HT-29 (cell line): ENCODE measurements around the gene CREB3L1. TPM values are rescaled to one million over a fixed set of nuclear protein-coding genes. Genes with fewer than 3 reads are reported as not detected.

Experiments
- DNase-seq: peaks from one replicate; pipeline ENCODE4 v3.0.0-alpha.2; 2015; ENCODE audit warnings: low spot score
- total RNA-seq: library from RNA; depleted of rRNA; stranded (reverse); fragments of >200 nt; shearing (Covaris generic); gene quantifications from 2 replicates; pipeline ENCODE4 v1.2.3, GENCODE V29; 2014

CREB3L1 gene
- total RNA-seq, 1 experiment from 2014 or later, result 64.2 TPM

DNA sequence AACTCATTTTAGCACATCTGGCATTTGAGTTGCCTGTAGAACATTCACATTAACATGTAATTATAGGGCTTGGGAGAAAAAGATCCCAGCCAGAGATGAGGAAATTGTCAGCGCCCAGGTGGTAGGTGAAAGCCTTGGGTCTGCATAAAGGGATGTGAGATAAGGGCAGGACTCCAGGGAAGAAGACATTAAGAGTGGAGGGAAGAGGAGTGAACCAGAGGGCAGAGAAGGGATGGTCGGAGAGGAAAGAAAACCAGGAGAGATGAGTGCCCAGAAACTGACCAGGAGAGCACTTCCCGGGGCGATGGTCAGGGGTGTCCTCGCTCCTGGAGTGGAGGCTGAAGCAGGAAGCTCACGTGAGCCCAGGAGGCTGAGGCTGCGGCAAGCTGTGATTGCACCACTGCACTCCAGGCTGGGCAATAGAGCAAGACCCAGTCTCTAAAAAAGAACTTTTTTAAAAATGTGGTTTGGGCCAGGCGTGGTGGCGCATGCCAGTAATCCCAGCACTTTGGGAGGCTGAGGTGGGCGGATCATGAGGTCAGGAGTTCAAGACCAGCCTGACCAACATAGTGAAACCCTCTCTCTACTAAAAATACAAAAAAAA, 49.5 kb downstream of the CREB3L1 start:
- no peak for DNase-seq

DNA sequence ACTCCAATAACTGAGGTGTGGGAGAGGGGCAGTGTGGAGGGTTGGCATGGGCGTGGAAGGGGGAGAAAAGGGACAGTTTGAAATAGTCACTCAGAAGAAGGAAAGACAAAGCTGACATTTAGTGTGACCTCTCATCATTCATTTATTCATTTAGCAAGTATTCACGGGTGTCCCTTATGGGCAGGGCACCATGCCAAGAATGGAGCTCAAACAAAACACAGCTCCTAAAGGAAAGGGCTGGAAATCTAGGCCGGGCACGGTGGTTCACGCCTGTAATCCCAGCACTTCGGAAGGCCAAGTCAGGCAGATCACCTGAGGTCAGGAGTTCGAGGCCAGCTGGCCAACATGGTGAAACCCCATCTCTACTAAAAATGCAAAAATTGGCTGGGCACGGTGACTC, 50.4 kb downstream of the CREB3L1 start:
- no peak for DNase-seq

DNA sequence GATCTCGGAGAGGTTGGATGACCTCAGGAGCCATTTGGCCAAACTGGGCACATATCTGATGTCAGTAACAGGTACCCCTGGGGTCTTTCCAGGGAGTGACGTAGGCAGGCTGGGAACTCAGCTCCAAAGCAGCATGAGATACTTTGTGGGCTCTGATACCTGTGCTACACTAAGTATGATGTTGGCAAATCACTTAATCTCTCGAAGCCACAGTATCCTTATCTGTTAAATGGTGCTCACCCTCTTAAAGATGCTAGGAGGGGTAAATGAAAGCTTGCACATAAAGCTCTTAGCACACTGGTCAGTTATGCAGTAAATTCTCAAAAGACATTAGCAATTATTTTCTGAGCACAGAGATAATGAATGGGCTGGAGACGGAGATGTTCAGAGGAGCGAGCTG, 52.7 kb downstream of the CREB3L1 start:
- no peak for DNase-seq

DNA sequence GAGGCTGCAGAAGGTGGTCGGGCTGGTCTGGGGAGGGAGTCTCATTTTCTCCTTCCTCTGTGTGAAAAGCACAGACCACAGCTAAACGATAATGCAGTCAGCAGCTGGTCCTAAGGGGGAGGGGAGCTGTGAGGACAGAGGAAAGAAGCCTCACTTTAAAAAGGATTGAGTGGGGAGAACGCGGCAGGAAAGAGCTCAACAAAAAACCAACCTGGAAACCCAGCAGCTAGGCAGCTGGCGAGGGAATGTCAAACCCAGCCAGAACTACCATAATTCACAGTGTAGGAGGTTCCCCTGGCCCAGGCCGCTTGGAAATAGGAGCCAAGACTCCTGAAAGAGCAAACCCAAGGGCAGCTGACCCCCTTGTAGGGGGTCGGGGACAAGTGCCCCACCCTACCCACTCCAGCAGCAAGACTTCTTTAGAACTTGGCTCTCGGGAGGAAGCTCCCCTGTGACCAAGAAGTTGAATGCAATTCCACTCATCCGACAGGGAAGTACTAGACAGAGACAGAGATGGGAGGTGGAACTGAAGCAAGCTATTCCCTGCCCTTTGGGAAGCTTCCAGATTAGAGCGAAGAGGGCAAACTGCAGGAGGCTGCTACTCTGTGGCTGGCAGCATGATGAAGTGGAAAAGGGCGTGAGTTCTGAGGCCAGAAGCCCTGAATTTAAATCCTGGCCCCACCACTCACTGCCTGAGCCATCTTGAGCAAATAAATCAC, 53.3 kb downstream of the CREB3L1 start:
- no peak for DNase-seq

DNA sequence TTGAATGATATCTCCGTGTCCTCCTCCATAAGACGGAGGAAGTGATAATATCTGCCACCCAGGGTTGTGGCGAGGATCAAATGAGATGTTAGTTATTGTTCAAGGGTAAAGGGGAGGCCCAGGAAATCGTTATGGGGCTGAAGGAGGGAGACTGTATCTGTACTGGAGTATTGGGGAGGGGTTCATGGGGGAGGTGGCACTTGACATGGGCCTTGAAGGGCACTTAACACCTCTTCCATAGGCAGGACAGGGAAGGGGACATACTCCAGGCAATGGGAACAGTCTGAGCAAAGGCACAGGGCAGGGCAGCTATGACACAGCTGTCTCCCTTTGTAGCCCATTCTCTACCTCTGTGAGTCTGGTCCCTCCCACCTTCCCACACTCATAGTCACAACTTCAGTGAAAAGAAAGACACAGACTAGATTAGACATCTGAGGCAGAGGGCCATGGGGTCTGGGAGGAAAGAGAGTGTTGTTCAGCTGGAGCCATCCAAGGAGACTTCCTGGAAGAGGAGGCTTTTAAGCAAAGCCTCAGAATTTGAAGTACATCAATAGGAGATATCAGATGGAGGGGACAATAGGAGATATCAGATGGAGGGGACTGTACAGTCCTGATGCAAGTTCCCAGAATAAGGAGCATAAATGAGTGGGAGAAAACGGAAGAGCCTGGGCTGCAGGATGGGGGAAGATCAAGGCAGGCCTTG, 54.0 kb downstream of the CREB3L1 start:
- no peak for DNase-seq

DNA sequence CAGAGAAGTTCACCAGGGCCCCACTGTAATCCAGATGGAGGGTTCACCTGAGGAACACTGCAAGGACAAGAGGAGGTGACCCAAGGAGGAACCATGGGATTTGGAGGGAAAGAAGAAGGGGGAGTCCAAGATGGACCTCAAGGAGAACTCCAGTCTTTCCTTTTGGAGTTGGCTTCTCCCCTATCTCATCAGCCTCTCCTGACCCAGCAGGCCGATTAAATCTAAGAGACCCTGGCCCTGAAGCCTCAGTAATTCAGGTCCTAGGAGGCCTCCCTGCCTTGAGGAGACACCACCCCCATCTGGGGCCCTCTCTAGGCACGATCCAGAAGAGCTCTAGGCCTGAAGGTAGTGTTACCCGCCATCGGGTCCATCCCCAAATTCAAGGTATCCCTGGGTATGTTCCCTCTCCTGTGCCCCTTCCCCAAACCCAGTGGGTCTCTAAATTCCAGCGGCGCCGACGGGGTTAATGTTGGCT, 54.7 kb downstream of the CREB3L1 start:
- no peak for DNase-seq

DNA sequence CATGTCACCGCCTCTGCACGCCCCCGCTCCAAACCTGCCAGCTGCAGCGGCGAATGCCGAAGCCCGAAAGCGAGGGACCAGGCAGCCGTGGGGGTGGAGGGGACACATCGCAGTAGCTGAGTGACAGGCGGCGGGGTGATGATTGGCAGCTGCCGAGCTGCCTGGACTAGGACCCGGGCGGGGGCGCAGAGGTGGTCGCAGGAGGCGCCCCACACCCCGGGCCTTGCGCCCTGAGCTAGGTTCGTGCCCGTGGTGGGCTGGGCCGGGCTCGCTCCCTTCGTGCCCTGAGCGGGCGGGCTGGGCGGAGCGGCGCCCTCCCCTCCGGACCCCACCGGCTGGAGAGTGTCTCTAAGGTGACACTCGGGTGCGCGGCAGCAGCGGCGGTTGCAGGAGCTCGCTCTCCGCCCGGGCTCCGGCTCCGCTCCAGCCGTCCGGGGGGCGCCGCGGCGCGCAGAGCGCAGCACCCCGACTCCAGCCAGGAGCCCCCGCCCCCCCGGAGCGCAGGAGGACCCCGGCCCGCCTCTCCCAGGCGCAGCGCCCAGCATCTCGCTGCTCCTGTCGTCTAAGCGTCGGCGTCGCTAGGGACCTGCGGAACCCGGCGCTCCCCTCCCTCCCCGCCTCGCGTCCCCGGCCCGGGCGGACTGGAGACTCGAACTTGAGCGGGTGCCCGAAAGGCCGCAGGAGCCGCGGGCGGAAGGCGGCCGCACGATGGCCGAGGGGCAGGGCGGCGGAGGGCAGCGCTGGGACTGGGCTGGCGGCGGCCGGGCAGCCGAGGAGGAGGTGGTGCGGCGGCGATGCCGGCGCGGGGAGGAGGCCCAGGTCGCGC, 55.3 kb downstream of the CREB3L1 start:
- no peak for DNase-seq

DNA sequence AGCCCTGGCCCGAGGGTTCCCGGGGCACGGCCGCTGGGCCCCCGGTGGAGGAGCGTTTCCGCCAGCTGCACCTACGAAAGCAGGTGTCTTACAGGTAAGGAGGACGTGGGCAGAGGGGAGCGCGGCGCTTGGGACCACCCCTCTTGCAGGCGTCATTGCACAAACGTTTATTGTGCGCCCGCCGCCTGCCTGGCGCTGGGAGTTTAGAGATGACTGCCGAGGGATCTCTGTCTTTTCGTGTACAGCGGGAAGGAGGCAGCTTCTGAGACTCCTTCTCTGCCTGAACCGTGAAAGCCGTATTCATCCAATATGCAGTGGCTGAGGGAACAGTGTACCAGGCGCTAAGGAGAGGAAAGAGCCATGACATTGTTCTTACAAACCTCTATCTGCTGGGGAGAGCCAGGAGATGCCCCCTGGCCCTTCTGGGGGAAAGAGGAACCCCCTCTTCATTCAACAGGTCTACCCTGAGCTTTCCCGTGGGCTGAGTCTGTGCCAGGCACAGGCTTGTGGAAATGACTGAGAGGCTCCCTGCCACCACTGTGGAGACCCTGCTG, 56.0 kb downstream of the CREB3L1 start:
- DNase-seq, result no peak

DNA sequence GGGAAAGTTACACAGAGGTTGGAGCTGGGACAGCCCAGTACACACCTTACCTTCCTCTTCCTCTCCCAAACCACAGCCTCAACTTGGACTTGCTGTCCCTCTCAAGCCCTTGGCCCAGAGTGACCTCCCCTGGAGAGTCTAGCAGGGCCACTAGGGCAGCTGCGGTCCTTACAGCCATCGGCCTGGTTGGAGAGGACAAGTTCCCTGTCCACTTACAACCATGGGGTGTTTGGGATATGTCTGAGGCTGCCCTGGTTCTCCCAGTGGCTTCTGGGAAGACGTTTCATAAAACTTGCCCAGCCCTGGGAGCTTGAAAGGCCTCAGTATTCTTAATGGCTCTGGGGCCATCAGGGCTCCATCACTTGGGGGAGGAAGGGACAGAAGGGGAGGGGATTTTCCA, 56.7 kb downstream of the CREB3L1 start:
- DNase-seq, result no peak

DNA sequence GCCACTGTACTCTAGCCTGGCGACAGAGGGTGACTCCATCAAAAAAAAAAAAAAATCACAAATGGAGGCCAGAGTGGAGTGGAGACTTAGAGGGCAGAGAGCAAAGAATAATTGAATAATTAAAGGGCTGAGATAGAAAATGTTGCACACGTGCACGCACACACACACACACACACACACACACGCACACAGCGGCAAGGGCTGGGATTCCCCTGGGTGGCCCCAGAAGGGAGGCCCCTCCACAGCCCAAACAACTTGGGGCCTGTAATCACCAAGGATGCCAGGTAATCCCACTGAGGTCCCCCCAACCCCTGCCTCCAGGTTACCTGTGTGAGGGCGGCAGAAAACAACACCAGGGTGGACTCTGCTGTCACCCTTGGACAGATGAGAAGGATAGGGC, 57.8 kb downstream of the CREB3L1 start:
- DNase-seq, result no peak

DNA sequence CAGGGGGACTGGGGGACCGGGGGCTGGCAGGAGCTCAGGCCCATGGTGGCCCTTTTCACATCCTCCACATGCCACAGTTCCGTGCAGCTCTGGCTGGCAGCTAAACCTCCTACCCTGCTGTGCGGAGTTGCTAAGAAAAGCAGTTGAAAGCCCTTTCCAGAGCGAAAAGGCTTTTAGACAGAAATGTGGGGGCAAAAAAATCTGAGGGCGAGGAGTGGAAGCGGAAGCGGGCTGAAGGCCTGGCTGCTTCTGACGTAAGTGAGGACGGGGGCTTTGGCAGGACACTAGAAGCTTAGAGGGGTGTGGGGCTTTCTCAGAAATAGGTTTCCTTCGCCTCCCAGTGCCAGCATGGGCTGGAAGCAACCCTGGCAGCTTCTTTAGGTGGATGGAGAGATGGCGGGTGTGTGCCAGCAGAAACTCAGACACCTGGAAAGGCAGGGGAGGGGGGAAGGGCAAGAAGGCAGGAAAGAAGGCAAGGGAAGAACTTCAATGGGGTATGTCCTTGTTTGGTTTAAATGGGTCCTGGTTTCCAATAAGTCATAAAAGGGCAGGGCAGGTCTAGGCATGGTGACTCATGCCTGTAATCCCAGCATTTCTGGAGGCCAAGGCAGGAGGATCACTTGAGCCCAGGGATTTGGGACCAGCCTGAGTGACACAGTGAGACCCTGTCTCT, 58.6 kb downstream of the CREB3L1 start:
- no peak for DNase-seq

DNA sequence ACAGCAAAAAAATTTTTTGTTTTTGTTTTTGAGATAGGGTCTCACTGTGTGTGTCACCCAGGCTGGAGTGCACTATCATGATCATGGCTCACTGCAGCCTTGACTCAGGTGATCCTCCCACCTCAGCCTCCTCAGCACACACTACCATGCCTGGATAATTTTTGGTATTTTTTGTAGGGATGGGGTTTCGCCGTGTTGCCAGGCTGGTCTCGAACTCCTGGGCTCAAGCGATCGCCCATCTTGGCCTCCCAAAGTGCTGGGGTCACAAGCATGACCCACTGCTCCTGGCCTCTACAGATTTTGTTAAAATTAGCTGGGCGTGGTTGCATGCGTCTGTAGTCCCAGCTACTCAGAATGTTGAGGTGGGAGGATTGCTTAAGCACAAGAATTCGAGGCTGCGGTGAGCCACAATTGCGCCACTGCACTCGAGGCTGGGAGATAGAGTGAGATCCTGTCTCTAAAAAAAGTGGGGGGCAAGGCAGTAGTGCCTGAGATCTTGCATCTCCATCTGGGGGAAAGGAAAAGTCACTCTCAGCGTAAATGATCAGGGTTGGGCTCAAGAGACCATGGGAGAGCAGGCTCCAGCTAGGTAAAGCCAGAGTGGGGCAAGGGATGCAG, 59.2 kb downstream of the CREB3L1 start:
- no peak for DNase-seq

DNA sequence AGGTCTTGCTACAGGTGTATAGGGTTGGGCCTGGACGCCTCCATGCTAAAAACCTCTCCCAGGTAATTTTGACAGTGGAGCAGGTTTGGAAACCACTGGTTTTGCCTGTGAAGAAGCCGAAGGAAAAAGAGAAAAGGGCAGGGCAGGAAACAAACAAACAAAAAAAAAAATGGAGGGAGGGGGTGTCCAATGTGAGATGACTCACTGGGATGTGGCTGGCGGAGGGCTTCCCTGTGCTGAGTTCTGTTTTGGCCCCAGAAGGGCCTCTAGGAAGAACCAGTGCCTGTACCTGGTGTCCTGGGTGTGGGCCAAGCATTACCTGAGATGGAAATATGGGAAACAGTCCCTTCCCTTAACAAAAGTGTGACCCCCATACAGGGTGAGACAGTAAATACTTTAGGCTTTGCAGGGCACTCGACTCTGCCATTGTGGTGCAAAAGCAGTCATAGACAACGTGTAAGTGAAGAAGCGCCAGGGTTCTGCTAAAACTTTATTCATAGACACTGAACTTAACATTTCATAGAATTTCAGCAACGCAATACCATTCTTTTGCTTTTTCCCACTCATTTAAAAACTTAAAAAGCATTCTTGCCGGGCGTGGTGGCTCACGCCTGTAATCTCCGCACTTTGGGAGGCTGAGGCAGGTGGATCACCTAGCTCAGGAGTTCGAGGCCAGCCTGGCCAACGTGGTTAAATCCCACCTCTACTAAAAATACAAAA, 60.3 kb downstream of the CREB3L1 start:
- DNase-seq, result no peak

DNA sequence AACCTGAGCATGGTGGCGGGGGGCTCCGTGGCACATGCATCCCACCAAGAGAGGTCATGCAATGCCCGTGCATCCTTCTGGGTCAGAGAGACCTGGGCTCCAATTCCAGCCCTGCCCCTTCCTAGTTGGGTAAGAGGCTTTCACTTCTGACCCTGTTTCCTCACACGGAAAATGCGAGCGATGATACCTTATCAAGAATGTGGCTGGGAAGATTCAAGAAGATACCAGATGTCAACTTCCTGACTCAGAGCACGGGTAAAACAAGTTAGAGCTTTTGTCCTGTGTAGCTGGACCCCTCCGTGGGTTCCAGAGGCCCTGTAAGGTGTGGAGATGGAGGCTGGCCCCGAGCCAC, 61.1 kb downstream of the CREB3L1 start:
- DNase-seq, result no peak

DNA sequence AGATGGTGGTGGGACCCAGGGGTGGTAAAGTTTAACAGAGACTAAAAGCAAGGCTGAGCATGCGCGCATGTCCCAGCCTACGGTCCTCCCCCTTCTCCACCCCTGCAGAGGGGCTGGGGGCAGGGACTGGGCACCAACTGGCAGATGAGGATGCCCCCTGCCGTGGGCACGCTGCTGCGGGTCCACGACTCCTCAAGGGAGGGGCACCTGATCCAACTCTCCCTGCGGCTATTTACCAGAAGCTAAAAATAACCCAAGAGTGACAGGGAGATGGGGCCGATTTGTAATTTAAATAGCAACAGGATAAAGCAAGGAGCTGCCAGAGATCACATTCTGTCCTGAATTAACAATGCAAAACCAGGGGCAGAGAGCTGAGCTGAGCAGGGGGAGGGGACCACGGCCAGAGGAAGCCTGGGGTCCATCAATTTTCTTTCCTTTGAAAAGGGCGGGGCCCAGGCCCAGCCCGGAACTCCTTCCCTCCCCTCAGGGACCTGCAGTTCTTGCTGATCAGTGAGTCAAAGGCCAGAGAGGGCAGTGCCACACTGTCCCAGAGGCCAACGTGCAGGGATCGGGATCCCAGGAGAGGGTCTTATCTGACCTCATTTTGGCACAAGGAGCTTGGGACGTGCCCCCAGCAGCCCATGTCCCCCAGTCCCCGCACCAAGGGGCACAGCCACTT, 61.7 kb downstream of the CREB3L1 start:
- no peak for DNase-seq

DNA sequence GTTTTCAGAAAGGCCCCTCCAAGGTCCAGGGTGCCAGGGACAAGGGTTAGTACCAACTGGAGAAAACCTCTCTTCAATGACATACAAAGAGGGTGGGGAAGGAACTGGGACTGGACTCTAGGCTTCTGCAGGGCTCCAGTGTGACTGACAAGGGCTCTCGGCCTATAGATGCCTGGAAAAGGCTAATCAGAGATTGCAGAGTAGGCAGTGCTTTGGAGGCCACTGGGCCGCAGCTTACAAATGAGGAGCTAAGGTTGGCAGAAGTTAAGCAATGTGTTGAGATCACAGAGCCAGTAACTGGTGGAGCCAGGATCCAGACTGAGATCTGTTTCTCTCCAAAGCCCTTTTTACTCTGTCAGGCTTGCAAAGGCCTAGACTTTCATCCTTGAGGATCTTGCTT, 62.4 kb downstream of the CREB3L1 start:
- no peak for DNase-seq

DNA sequence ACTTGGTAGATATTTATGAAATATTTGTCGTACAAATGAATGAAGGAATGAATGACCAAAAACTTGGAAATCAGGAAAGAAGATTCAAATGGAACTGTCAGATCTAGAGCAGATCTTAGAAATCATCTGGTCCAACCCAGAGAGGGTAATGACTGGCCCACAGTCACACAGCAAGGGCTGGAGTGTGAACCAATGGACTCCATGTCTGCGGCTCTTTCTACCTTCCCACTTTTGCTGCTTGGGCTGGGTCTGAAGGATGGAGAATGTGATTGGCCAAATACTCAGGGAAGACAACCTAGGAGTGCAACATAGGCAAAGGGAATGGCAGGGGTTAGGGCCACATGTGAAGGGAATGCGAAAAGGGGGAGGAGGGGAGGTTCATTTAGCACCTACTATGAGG, 64.0 kb downstream of the CREB3L1 start:
- DNase-seq, result no peak

DNA sequence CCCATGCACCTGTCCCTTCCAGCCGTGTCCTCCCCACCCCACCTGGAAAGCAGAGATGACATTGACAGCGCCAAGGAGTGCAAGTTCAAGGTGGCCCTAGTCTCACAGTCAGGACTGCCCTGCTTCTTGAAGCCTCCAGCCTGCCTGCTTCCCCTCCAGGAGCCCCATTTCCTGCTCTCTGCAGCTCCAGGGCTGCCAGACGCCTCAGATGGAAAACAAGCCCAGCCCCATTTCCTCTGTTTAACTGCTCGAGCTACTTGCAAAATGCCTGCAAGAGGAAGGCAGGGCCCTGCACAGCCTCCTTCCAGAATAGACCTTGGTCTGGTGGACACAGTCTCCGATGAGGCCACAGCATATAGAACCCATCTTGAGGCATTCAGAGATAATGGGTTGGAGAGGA, 64.8 kb downstream of the CREB3L1 start:
- no peak for DNase-seq

DNA sequence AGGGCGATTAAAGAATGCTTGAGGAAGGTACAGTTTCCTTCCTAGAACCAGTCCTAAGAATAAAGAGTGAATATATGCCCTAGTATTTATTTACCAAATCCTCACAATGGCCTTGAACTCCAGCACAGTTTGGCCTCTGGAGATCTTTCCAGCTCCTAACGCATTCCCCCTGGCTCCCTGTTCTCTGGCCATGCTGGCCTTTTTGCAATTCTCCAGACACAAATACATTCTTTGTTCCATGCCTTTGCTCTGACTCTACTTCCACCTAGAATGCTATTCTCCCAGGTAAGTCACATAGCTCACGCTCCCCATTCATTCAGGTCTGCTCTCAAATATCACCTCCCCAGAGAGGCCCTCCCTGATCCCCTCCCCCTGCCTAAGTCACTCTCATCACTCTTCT, 66.1 kb downstream of the CREB3L1 start:
- DNase-seq, result no peak
